ENCODE data around the gene IL1RL2. TPM values are rescaled to one million over a fixed set of nuclear protein-coding genes. Genes with fewer than 3 reads are reported as not detected.

The IL1RL2 gene
- total RNA-seq (2022; extraction: Qiagen RNA extraction): 0.04 to 0.08 TPM (median 0.06 TPM) in 3 of 5 replicates, not detected in the others

DNA sequence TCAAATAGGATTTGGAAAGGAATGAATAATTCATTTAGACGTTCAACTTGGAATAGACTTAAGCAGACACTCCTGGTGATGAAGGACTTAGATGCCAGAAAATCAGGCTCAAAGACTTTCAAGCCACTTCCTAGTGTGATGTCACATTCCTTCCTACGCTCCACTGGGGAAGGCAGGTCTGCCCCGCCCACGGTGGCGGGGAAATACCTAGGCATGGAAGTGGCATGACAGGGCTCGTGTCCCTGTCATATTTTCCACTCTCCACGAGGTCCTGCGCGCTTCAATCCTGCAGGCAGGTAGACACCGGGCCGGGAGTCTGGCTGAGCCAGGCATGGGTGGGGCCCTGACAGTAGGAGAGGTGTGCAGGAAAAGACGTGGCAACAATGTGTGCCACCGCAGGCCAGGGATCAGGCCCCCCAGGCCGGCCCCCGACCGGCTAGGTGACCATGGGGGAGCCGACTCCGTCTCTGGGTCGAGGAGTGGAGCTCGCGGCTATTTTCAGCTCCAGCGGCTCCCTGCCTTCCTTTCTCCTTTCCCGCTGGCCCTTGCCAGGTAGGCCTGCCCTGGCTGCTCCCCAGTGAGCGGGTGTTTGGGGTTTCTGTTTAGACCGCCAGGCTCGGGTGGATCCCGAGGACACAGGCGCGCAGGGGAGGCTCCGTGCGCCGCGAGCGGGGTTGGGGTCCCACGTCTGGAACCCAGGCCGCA, at the start of gene IL1RL2:
TSS of gene IL1RL2 (plus strand) at position 233 of the 705 bp plus-strand sequence. CDS start 845 bp downstream, outside the sequence.

DNA sequence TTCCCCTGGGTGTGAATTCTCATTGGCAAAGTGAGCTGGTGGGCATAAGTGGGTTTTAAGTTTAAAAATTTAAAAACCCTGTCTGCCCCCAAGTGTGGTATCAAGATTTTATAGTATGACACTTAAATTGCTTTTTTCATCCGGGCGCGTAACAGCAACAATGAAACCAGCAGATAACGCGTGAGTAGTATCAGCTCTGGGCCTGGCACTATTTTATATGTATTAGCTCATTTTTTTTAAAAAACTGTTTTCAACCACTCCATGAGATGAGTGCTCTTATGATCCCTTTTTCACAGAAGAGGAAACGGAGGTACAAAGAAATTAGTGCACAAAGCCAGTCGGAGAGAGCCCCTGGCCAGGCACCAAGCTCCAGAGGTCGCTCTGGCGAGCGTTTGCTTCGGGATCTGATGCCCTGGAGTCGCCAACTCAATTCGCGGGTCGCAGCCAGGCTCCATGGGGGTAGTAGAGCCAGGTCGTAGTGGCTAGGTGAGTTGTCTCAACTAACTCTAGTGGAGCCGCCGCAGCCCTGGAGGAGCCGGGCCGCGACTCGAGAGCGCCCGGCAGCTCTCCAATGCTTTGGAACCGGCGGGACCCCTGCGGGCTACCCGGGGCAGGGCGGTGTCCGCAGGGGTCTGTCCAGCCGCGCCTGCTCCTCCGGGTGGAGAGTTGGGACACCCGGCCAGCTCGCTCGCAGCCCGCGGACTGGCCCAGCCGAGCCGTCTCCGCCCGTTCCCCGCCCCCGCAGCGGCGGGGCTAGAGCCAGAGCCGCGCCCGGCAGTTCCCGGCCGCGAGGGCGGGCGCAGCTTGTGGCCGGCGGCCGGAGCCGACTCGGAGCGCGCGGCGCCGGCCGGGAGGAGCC, 44.6 kb upstream of the IL1RL2 start, which contains the start of gene IL1R1:
TSS of gene IL1R1 (plus strand) at position 777 of the 859 bp plus-strand sequence. CDS start 14,979 bp downstream, outside the sequence.

Other genes starting within 250 kb of the IL1RL2 start
- 0.91 to 2.1 TPM (median 1.3 TPM) in 5 replicates for gene IL1R2, start 195.1 kb upstream of the IL1RL2 start, total RNA-seq (2022; extraction: Qiagen RNA extraction)
- 37.3 to 57.0 TPM (median 46.4 TPM) in 5 replicates for gene IL1R1, start 44.3 kb upstream of the IL1RL2 start, total RNA-seq (2022; extraction: Qiagen RNA extraction)
- gene IL1RL1, start 124.5 kb downstream of the IL1RL2 start, total RNA-seq (2022; extraction: Qiagen RNA extraction): 0.64 to 1.6 TPM (median 1.2 TPM) in 5 replicates
- gene IL18R1, start 168.8 kb downstream of the IL1RL2 start, total RNA-seq (2022; extraction: Qiagen RNA extraction): 1.1 to 1.4 TPM (median 1.2 TPM) in 5 replicates
- 0.06 to 0.14 TPM (median 0.12 TPM) in 3 of 5 replicates, not detected in the others for gene IL18RAP, start 236.1 kb downstream of the IL1RL2 start, total RNA-seq (2022; extraction: Qiagen RNA extraction)

Measured in A549 treated with dexamethasone at 1 μM for 4 hours (cell line).